Activated T-helper 2 cell treated with anti-CD3 and anti-CD28 coated beads, Interferon-gamma antibody, Interleukin-2, Interleukin-4, amounts not matched to agents 10 μg/mL and 5 μg/mL and 100 μg/mL, durations not matched to agents 14 hours and 24 hours and 36 hours (primary cell): ENCODE data around the gene CSF2. TPM values are rescaled to one million over a fixed set of nuclear protein-coding genes. Genes with fewer than 3 reads are reported as not detected.

Experiments
- DNase-seq: peaks from one replicate; pipeline ENCODE4 v3.0.0; 2021; ENCODE audit warnings: low spot score
- H3K27ac Mint-ChIP-seq: one replicate; pipeline ENCODE4 v1.8.0; 2021; ENCODE audit warnings: mixed read lengths
- H3K27me3 Mint-ChIP-seq: one replicate; pipeline ENCODE4 v1.8.0; 2021; ENCODE audit warnings: low read depth, mixed read lengths
- H3K36me3 Mint-ChIP-seq: one replicate; pipeline ENCODE4 v1.8.0; 2021; ENCODE audit warnings: low read depth, mixed read lengths
- H3K4me1 Mint-ChIP-seq: one replicate; pipeline ENCODE4 v1.8.0; 2021; ENCODE audit warnings: low read depth, mixed read lengths
- H3K4me3 Mint-ChIP-seq: one replicate; pipeline ENCODE4 v1.8.0; 2021; ENCODE audit warnings: low read depth, mild to moderate bottlenecking, moderate library complexity, mixed read lengths
- H3K9me3 Mint-ChIP-seq: one replicate; pipeline ENCODE4 v1.8.0; 2021; ENCODE audit warnings: mixed read lengths
- intact Hi-C: fragments of 100-400 bp; cut with micrococcal nuclease; formaldehyde crosslinking; loops from one replicate; pipeline ENCODE4 v1.15.1; 2023
- total RNA-seq: library from RNA; stranded (reverse); gene quantifications from 2 replicates; pipeline ENCODE4 v1.2.3, GENCODE V29; 2022

The CSF2 gene
- total RNA-seq, 1 donor from 2014 or later, result 764 TPM

DNA sequence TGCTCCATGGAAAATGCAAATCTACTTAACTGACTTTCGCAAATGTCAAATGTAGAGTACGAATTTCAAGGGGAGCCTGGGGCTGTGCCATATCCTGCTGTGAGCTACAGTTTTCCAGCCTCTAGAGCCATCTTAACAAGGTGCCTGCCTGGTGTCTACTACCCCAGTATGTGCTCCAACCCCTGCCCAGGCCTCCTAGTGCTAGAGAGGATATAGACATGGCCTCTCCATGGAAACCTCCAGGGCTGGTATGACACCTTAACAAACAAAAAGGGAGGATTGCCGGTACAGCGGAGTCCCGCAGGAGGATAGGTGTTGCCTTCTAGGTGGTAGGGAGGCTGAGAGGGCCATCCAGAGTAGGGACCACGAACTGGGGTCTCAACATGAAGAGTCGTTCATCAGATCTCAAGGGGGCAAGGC, 26.7 kb upstream of the CSF2 start:
- H3K27me3 Mint-ChIP-seq, result peaks cover 7% of the 10 kb centered on the region
- no peak overlapping the region for H3K4me3 Mint-ChIP-seq
- peaks cover 6% of the 10 kb centered on the region for H3K4me1 Mint-ChIP-seq
- intact Hi-C loops, result no loop called here
- DNase-seq, result no peak
- peaks cover 3% of the 10 kb centered on the region for H3K36me3 Mint-ChIP-seq
- no peak overlapping the region for H3K27ac Mint-ChIP-seq
- H3K9me3 Mint-ChIP-seq, result peaks cover 6% of the 10 kb centered on the region

DNA sequence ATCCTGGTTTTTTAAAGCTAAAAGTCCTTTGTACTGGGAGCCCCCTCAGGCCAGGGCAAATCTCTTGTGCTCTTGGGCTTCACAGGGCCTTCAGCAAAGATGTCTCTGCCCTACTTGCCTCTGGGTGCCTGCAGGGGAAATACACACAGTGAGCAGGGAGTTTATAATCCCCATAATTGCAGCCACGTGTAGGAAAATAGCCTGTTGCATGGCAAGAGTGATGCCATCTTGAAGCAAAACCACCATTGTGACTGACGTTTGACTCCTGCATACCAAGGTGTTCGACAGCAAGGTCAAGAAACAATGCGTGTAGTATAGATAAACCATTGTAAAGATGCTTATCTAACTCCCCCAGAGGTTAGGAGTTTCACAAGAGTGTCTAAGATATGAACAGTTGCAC, 24.5 kb upstream of the CSF2 start:
- no peaks in the 10 kb centered on the region for H3K9me3 Mint-ChIP-seq
- H3K36me3 Mint-ChIP-seq, result peaks cover 3% of the 10 kb centered on the region
- peaks cover 10% of the 10 kb centered on the region for H3K4me1 Mint-ChIP-seq
- DNase-seq, result no peak
- H3K27me3 Mint-ChIP-seq, result peaks cover 4% of the 10 kb centered on the region
- H3K27ac Mint-ChIP-seq, result no peak overlapping the region
- intact Hi-C loops, result no loop called here
- H3K4me3 Mint-ChIP-seq, result no peak overlapping the region

DNA sequence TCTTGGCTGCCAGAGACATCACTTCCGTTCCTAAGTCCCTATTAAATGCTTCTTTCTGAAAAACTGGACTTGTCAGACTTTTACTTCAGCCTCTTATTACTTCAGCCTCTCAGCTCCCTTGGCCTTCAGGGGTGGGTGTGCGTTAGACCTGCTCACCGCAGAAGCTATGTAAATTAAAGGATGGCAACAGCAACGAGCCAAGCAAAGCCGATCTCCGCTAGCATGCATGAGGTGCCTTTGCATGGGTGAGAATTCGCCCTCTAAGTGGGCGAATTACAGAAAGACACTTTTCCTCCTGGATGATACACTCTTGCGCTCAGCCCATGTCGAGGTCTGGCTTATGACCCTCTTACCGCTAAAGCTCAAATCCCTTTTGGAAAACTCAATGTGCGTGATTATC, 24.0 kb upstream of the CSF2 start:
- H3K4me1 Mint-ChIP-seq, result peaks cover 15% of the 10 kb centered on the region
- intact Hi-C loops, result no loop called here
- H3K36me3 Mint-ChIP-seq, result no peaks in the 10 kb centered on the region
- H3K27me3 Mint-ChIP-seq, result peaks cover 4% of the 10 kb centered on the region
- no peak overlapping the region for H3K27ac Mint-ChIP-seq
- H3K4me3 Mint-ChIP-seq, result no peak overlapping the region
- H3K9me3 Mint-ChIP-seq, result no peaks in the 10 kb centered on the region
- DNase-seq, result no peak

DNA sequence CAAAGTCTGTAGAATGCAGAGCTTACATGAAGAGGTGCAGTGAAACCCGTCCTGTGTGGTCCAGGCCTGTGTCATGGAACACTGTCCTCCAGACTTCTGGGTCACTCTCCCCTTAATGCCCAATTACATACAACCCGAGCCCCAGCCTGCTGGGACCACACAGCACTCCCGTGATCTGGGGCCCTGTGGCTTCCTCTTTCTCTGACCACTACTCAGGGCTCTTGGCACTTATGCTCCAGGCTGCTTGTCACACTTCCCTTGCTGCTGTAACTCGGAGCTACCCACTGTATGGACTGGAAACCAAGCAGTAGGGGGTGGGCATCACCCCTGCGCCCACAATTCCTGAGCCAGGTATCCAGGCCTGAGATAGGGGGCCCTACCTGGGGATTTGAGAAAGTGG, 23.5 kb upstream of the CSF2 start:
- H3K4me3 Mint-ChIP-seq, result no peak overlapping the region
- H3K4me1 Mint-ChIP-seq, result peaks cover 21% of the 10 kb centered on the region
- no peak for DNase-seq
- intact Hi-C loops, result no loop called here
- peaks cover 2% of the 10 kb centered on the region for H3K27me3 Mint-ChIP-seq
- no peaks in the 10 kb centered on the region for H3K36me3 Mint-ChIP-seq
- H3K9me3 Mint-ChIP-seq, result no peaks in the 10 kb centered on the region
- no peak overlapping the region for H3K27ac Mint-ChIP-seq

DNA sequence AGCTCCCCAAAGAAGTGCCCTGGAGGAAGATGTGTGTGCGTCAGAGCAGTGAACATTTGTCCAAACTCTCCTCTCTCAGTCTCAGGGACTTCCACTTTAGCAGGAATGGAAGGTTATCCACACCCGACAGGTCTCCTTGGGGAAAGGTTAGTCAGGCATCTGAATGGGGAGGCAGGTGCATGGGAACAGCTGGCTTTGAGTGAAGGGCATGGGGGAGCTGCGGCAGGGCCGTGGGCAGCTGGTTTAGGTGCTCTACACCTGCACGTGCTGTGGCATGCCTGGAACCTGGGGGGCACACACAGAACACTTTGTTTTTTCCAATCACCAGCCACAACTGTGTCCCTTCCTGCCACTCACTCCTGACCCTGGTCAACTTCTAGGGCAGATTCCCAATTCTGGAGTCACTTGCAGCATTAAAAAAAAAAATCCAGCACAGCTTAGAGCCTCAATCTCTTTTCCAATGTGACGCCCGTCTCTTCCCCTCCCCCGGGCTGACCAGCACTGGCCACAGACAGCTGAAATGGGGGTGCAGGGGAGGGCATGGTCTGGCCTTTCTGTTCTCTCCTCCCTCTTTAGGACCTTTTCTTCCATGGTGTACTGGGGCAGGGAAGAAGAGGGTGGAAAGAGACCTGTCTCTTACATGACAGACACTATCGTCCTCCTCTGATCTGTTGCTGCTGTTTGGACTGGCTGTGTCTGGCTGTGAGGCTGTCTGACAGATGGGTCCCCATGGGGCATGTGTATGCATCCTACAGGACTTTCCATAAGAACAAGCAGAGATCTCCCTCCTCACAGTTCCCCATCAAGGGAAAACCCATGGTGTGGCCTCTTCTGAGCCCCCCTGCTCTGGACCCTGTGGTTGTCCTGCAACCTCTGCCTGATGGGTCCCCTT, 22.7 kb upstream of the CSF2 start:
- no peak overlapping the region for H3K27ac Mint-ChIP-seq
- no peak overlapping the region for H3K4me3 Mint-ChIP-seq
- no peaks in the 10 kb centered on the region for H3K36me3 Mint-ChIP-seq
- H3K27me3 Mint-ChIP-seq, result peaks cover 2% of the 10 kb centered on the region
- intact Hi-C loops, result no loop called here
- no peaks in the 10 kb centered on the region for H3K9me3 Mint-ChIP-seq
- DNase-seq, result no peak
- H3K4me1 Mint-ChIP-seq, result peaks cover 29% of the 10 kb centered on the region

DNA sequence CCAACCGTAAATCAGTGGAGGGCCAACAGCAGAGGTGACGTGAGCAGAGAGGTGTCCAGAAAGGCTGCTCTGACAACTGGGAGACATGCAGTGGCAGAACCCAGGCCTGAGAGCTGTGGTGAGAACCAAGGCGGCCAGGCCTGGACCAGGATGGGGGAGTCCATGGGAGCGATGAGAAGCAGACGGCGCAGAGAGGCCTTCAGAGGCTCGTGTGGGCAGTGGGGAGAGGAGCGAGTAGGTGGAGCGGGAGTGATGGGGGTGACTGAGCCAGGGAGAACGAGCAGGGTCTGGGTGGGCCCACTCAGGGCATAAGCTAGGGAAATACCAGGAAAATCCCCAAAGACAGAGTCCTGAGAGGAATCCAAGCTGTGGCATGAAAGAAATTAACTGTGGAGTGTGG, 21.1 kb upstream of the CSF2 start:
- peak overlapping the region; percentile 20 for H3K27ac Mint-ChIP-seq
- H3K36me3 Mint-ChIP-seq, result no peaks in the 10 kb centered on the region
- no peak overlapping the region for H3K4me3 Mint-ChIP-seq
- intact Hi-C loops, result no loop called here
- peaks cover 2% of the 10 kb centered on the region for H3K27me3 Mint-ChIP-seq
- no peaks in the 10 kb centered on the region for H3K9me3 Mint-ChIP-seq
- peaks cover 41% of the 10 kb centered on the region for H3K4me1 Mint-ChIP-seq
- DNase-seq, result no peak

DNA sequence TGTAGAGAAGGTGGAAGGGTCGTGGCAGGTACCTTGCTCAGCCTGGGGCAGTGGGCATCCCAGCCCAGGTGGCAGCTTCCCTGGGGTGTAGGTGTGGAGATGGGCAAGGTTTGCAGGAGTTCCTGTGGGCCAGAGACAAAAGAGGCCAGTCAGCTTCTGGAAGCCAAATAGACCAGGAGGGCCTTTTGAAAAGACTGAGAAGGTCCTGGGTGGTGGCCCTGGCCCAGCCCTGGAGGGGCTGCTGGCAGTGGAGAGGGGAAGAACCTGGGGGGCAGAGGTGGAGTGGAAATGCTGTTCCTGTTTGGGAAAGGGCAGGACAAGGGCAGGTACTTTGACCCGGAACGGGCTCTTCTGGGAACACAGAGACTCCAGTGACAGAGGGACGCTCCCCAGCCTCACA, 20.1 kb upstream of the CSF2 start:
- Mint-ChIP-seq H3K27me3 (peaks cover 2% of the 10 kb centered on the region), H3K27ac (peak overlapping the region; percentile 24), H3K9me3 (no peaks in the 10 kb centered on the region), H3K4me3 (no peak overlapping the region), H3K36me3 (no peaks in the 10 kb centered on the region), H3K4me1 (peaks cover 45% of the 10 kb centered on the region)
- no peak for DNase-seq
- intact Hi-C loops, result no loop called here

DNA sequence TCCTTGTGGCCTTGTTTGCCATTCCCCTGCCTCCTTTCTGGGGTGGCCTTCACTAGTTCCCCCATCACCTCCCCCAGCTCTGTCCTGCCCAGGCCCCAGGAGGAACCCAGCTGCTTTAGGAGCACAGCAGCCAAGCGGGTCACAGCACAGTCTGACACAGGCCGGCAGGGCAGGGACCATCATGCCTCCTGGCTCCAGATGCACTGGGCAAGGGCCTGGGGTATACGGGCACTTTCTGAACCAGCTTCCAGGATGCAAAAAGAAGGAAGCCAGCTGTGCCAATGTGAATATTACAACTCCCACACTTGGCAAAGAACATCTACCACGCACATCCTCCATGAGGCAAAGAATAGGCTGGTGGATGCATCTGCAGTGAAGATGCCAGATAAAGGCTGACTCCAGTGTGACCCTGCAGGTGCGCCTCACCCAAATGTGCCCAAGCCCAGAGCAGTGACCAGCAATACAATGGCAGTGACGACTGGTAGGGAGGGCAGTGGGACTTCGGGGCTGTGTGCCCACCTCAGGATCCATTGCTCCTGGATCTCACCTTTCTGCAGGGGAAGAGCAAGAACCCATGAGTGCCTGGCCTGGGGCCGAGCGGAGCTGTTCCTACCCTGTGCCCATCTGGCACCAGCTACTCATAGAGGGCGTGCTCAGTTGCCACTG, 19.4 kb upstream of the CSF2 start:
- Mint-ChIP-seq H3K36me3 (no peaks in the 10 kb centered on the region), H3K9me3 (no peaks in the 10 kb centered on the region), H3K4me1 (peaks cover 50% of the 10 kb centered on the region), H3K27me3 (peaks cover 2% of the 10 kb centered on the region), H3K27ac (peak overlapping the region; percentile 17), H3K4me3 (no peak overlapping the region)
- intact Hi-C loops, result no loop called here
- no peak for DNase-seq

DNA sequence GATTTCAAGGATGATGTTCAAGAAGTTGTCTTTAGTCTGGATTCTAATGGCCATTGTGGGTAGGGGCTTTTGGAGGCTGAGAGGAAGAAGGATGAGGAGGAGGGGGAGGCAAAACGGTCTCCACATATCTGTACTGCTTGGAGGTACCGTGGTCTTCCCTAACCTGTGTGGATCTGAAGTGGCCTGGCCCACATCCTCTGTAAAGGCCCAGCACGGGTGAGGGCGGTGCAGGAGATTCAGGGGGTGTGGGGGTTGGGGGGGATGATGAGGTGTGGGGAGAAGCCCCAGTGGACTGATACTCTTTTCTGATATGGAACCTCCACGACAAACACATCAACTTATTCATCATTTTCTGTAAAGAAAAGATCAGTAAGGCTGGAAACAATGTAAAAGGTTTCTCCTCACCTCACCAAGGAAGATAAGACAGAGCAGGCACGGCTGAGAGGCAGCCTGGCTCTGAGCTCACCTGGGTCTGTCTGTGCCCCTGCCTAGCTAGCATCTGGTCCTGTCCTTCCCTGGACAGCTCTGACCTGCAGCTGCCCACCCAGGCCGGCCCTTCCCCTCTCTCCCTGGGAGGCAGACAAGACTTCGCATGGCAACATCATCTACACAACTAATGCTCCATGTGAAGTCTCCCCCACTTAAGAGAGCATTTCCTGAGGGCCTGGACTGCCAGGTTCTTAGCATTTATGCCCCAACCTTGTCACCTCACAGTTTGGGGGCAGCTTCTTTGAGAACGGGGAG, 18.7 kb upstream of the CSF2 start:
- no peak for DNase-seq
- intact Hi-C loops, result no loop called here
- peaks cover 55% of the 10 kb centered on the region for H3K4me1 Mint-ChIP-seq
- H3K9me3 Mint-ChIP-seq, result no peaks in the 10 kb centered on the region
- no peaks in the 10 kb centered on the region for H3K36me3 Mint-ChIP-seq
- H3K27ac Mint-ChIP-seq, result peak overlapping the region; percentile 17
- H3K4me3 Mint-ChIP-seq, result no peak overlapping the region
- H3K27me3 Mint-ChIP-seq, result peaks cover 2% of the 10 kb centered on the region

DNA sequence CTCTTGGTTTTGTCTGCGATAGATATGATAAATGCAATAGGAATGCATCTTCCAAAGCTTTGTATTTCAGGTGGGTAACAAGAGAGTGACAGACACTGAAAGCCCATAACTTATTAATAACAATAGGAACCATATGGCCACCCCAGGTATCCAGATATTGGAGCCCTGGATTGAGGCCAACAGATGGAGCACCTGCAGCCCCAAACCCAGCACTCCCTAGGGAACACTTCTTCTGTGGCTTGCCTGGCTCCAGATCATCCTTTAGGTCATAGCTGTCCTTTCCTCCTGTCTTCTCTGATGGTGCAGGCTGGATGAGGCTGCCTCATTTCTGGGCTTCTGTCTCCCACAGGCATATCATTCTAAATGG, 18.2 kb upstream of the CSF2 start:
- intact Hi-C loops, result no loop called here
- Mint-ChIP-seq H3K27me3 (peaks cover 2% of the 10 kb centered on the region), H3K4me3 (no peak overlapping the region), H3K4me1 (peaks cover 57% of the 10 kb centered on the region), H3K9me3 (no peaks in the 10 kb centered on the region), H3K27ac (peak overlapping the region; percentile 86), H3K36me3 (no peaks in the 10 kb centered on the region)
- no peak for DNase-seq

DNA sequence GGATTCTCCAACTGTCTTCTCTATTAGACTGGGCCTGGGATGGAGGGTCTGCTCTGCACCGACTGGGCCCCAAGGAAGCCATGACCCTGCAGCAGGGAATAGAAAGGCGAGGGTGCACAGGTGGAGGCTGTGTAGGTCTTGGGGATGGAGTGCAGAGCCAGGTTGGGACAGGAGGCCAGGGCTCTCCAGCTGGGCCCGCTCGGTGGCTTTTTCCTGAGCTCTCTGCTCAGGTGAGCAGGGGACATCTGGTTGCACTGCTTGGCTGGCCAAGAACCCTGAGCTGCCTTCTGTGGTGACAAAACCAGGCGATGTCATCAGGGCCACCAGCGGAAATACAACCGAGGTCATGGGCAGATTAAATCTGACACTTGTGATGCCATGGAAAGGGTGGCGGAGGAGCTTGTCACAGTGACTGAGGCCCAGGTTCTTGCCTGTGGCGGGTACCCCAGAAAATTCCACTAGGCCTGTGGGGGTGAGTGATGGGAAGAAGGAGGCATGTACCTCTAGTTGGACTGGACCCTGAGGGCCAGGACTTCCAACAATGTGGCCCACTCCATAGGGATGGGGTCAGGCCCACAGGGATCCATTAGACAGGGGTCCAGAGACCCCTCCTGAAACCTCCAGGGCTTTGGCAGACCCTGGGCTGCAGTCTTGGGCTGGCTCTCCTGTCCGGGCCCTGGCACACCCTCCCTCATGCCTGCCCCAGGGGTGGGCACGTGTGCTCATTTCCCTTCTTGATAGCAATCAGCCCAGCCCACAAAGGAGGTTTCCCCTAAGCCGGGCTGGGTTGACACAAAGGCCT, 17.6 kb upstream of the CSF2 start:
- H3K27me3 Mint-ChIP-seq, result peaks cover 2% of the 10 kb centered on the region
- no peak overlapping the region for H3K4me3 Mint-ChIP-seq
- peak overlapping the region; percentile 86 for H3K27ac Mint-ChIP-seq
- H3K9me3 Mint-ChIP-seq, result no peaks in the 10 kb centered on the region
- no peaks in the 10 kb centered on the region for H3K36me3 Mint-ChIP-seq
- peak; percentile 56 for DNase-seq
- intact Hi-C loops, result loop anchor here (1.0 kb wide), 1 partner anchor 36 kb away; no protein-coding TSS in a partner anchor
- peaks cover 61% of the 10 kb centered on the region for H3K4me1 Mint-ChIP-seq
